Ascending aorta (tissue), 2 donors: ENCODE results near the gene SLC25A5. TPM values are rescaled to one million over a fixed set of nuclear protein-coding genes. Genes with fewer than 3 reads are reported as not detected.
"Not testable (repeated sequence)": the region's sequence is repeated elsewhere in the genome, so short reads cannot be mapped to it uniquely, and the experiment has no call there.

Experiments
- DNase-seq, 2 donors: peaks; one replicate each; pipeline ENCODE4 v3.0.0-alpha.2; 2019; ENCODE audit warnings: low spot score in 2 of 2
- H3K27ac ChIP-seq, 2 donors: fragments of 200-600 bp; sonication (generic); one replicate each; pipeline ENCODE4 v1.5.1; 2016 to 2017; ENCODE audit warnings: mild to moderate bottlenecking in 1 of 2
- H3K27me3 ChIP-seq: fragments of 200-600 bp; sonication (generic); one replicate; pipeline ENCODE4 v1.5.1; 2017
- H3K36me3 ChIP-seq, 2 donors: fragments of 200-600 bp; sonication (generic); one replicate each; pipeline ENCODE4 v1.5.1; 2016
- H3K4me1 ChIP-seq, 2 donors: fragments of 200-600 bp; sonication (generic); one replicate each; pipeline ENCODE4 v1.5.1; 2016 to 2017; ENCODE audit warnings: mild to moderate bottlenecking in 1 of 2
- H3K4me3 ChIP-seq, 2 donors: fragments of 200-600 bp; sonication (generic); one replicate each; pipeline ENCODE4 v1.5.1; 2016 to 2017; ENCODE audit warnings: mild to moderate bottlenecking in 1 of 2
- H3K9me3 ChIP-seq, 2 donors: fragments of 200-600 bp; sonication (generic); one replicate each; pipeline ENCODE4 v1.5.1; 2016
- intact Hi-C: fragments of 100-400 bp; cut with DNase I; formaldehyde crosslinking; loops from one replicate; pipeline ENCODE4 v1.15.1; 2023
- total RNA-seq: library from RNA; depleted of rRNA; stranded (reverse); fragments of >200 nt; gene quantifications from one replicate; pipeline ENCODE4 v1.1.0, GENCODE V29; 2016
- TF ChIP-seq, protein P1 (sequence below), 3 experiments: fragments of 200-600 bp in 2 of 3; fragments of 450-650 bp in 1 of 3; sonication (generic) in 2 of 3; IDR thresholded peaks; one replicate each; pipeline ENCODE4 v1.5.1; 2016 to 2019; ENCODE audit warnings: antibody characterized with exemption in 3 of 3, mild to moderate bottlenecking in 1 of 3, moderate library complexity in 1 of 3

The SLC25A5 gene
- total RNA-seq, 1 donor from 2014 or later = 202 TPM

DNA sequence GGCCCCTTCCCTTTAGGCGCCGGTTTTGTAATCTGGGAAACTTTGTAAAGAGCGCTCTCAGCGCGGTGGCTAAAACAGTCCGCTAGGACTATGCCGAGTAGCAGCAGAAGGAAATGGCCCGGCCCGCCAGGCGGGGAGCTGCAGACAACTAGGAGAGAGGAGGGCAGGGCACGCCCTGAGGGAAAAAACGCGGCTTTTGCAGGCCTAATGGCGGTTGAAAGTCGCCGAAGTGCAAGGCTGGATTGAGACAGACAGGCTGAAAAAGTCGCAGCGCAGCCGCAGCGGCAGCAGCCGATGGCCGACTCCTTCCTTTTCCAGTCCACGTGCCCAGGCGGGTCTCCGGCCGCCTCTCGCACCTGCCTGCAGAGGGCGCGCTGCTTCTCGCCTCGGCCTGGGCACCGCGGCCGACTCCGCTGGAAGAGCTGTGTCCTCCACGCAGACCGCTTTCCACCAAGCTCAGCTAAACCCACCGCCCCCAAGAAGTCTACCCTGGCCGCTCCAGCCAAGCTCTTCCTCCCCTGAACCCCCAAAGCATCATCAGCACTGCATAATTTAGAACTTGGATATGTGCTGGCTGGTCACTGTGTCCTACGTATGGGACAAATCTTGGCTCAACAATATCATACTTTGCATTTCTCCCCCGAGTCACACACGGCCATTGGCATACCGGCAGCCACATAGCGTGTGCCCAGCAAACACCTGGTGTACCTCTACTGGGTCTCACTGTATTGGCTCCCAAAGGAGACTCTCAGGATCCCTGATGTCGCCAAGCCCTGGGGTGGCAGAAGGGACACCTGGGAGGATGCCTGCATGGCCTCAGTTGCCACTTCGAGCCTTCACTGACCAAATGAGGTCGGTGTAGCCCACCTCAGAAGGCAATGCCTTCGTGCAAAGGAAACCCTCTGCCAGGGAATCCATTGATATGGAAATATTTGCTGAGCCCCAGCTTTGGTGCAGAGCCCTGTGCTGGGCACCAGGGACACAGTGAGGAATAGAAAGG is 14.5 kb downstream of the SLC25A5 start:
- Histone ChIP-seq H3K9me3 (no peaks in the 10 kb centered on the region), H3K4me3 (peak overlapping the region; percentile 22 to 55), H3K27ac (peak overlapping the region in 1 of 2 donors; percentile 34), H3K36me3 (no peaks in the 10 kb centered on the region), H3K27me3 (no peaks in the 10 kb centered on the region), H3K4me1 (no peaks in the 10 kb centered on the region)
- intact Hi-C loops = loop anchor here (2.0 kb wide), 1 partner anchor 14 kb away; the partner anchor contains the start of gene SLC25A5
- TF ChIP-seq, protein P1, sequence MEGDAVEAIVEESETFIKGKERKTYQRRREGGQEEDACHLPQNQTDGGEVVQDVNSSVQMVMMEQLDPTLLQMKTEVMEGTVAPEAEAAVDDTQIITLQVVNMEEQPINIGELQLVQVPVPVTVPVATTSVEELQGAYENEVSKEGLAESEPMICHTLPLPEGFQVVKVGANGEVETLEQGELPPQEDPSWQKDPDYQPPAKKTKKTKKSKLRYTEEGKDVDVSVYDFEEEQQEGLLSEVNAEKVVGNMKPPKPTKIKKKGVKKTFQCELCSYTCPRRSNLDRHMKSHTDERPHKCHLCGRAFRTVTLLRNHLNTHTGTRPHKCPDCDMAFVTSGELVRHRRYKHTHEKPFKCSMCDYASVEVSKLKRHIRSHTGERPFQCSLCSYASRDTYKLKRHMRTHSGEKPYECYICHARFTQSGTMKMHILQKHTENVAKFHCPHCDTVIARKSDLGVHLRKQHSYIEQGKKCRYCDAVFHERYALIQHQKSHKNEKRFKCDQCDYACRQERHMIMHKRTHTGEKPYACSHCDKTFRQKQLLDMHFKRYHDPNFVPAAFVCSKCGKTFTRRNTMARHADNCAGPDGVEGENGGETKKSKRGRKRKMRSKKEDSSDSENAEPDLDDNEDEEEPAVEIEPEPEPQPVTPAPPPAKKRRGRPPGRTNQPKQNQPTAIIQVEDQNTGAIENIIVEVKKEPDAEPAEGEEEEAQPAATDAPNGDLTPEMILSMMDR (IDR thresholded peaks at IDR 0.05) = peak; percentile 31 to 70 (median 63)
- DNase-seq = peak in 1 of 2 donors; percentile 75

DNA sequence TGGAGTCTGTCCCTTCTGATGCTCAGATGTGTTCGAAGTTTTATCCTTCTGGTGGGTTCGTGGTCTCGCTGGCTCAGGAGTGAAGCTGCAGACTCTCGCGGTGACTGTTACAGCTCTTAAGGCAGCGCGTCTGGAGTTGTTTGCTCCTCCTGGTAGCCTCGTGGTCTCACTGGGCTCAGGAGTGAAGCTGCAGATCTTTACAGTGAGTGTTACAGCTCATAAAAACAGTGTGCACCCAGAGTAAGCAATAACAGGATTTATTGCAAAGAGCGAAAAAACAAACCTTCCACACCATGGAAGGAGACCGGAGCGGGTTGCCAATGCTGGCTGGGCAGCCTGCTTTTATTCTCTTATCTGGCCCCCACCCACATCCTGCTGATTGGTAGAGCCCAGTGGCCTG is 18.5 kb downstream of the SLC25A5 start:
- TF ChIP-seq, protein P1 (IDR thresholded peaks at IDR 0.05) = no peak
- peak in 1 of 2 donors; percentile 16 for DNase-seq
- intact Hi-C loops = no loop called here
- Histone ChIP-seq H3K4me1 (no peaks in the 10 kb centered on the region), H3K27me3 (no peaks in the 10 kb centered on the region), H3K36me3 (no peaks in the 10 kb centered on the region), H3K9me3 (no peaks in the 10 kb centered on the region), H3K27ac (no peak overlapping the region), H3K4me3 (no peak overlapping the region)

DNA sequence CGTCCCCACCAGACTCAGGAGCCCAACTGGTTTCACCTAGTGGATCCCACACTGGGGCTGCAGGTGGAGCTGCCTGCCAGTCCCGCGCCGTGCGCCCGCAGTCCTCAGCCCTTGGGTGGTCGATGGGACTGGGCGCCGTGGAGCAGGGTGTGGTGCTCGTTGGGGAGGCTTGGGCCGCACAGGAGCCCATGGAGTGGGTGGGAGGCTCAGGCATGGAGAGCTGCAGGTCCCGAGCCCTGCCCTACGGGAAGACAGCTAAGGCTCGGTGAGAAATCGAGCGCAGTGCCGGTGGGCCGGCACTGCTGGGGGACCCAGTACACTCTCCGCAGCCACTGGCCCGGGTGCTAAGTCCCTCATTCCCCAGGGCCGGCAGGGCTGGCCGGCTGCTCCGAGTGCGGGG is 19.5 kb downstream of the SLC25A5 start:
- H3K36me3 ChIP-seq, H3K4me3 ChIP-seq, DNase-seq, H3K27ac ChIP-seq, intact Hi-C loops, H3K9me3 ChIP-seq, H3K27me3 ChIP-seq, H3K4me1 ChIP-seq: not testable (repeated sequence)

DNA sequence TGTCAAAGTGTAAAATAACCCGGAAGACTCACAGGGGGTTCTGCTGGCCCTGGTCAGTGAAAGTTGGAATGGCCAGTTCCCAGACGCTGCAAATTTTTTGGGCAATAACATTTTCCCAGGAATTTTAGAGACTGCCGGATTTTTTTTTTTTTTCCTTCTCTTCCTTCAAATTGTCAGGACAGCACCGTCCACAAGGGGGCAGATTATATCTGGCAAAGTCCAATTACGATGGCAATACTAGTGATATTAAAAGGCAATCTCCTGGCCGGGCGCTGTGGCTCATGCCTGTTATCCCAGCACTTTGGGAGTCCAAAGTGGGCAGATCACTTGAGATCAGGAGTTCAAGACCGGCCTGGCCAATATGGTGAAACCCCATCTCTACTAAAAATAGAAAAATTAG is 20.5 kb downstream of the SLC25A5 start:
- TF ChIP-seq, protein P1 (IDR thresholded peaks at IDR 0.05) = peak; percentile 28 to 65 (median 44)
- intact Hi-C loops = loop anchor here (1.0 kb wide), 1 partner anchor 24 kb away; no protein-coding TSS in a partner anchor

DNA sequence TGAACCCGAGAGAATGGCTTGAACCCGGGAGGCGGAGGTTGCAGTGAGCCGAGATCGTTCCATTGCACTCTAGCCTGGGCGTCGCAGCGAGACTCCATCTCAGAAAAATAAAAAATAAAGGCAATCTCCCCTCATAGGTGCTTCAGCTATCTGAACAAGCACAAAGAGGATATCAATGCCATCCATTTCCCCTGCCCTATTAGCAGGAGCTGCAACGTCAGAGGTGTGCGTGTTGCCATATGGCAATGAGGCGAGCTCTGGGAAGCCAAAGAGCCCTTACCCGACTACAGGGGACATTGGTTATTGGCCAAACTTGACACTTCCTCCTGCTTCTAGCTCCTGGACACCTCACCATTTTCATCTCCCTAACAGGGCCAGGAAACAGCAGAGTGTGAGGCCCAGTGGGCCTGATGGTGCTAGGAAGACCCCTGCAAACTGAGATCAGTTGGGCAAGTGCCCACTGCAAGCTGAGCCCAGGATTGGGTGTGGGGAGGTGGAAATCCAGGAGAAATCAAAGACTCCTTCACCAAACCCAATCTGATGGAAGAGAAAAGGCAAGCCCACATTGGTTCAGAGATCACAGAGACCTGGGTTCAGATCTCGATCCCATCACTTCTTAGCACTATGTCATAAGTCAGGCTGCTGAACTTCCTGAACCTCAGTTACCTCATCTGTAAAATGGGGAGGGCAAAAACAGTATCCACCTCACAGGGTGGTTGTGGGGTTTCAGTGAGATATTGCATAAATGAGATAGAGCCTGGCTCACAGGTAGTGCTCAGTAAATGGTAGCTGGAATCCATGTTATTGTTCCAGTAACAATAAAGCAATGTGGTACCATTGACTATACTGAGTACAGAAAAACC is 21.2 kb downstream of the SLC25A5 start:
- TF ChIP-seq, protein P1 (IDR thresholded peaks at IDR 0.05) = no peak
- no peak for DNase-seq
- Histone ChIP-seq H3K36me3 (no peaks in the 10 kb centered on the region), H3K9me3 (no peaks in the 10 kb centered on the region), H3K27ac (no peak overlapping the region), H3K4me1 (no peaks in the 10 kb centered on the region), H3K27me3 (no peaks in the 10 kb centered on the region), H3K4me3 (no peak overlapping the region)
- intact Hi-C loops = loop anchor here (1.0 kb wide), 1 partner anchor 23 kb away; no protein-coding TSS in a partner anchor

More for the DNA sequence above, 20.5 kb downstream of the SLC25A5 start:
- Histone ChIP-seq H3K9me3 (no peaks in the 10 kb centered on the region), H3K27ac (no peak overlapping the region), H3K36me3 (no peaks in the 10 kb centered on the region), H3K4me1 (no peaks in the 10 kb centered on the region), H3K4me3 (no peak overlapping the region), H3K27me3 (no peaks in the 10 kb centered on the region)
- peak in 1 of 2 donors; percentile 80 for DNase-seq
